GM19240 (cell line): ENCODE results near the gene AKIRIN2.

Experiments
- DNase-seq: peaks from one replicate; pipeline ENCODE4 v3.0.0; 2011; ENCODE audit warnings: low spot score; ENCODE audit not compliant: insufficient read length

The AKIRIN2 gene

DNA sequence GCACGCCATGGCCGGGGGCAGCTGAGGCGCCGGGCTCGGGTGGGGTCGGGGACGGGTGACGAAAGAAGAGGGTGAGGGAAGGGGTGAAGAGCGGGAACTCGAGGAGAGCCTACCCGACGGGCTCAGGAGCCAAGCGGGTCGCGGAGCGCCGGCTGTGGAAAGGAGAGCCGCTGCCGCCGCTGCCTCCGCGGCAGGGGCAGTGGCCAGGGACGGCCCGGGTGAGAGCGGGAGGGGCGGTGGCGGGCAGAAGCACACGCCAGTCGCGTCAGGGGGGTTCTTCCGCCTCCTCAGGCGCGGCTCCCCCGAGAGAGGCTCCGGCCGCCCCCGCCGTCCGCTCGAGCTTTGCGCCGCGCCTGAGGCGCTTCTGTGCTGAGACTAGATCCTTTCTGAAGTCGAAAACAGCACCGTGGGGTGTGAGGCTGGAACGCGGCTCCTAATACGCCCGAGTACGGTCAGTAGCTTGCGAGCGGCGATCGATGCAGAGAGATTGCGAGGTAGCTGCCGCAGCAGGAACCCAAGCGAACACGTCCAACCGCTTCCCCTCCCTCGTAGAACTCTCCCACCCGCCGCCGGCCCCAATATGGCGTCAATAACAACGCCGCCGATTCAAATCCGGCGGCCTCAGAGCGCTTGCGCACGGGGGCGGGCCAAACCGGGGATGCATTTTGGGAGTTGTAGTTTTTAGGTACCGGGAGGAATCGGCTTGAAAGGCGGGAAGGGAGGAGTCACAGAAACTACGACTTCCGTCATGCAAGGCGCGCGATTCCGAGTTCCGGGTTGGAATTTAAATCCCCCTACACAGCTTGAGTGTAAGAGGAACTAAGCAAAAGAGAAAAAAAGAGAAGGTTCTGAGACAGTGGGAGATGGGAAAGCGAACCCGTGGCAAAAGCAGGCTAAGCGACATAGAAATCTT, at the start of gene AKIRIN2:
TSS of gene AKIRIN2 (minus strand) at position 558 of the 913 bp plus-strand sequence. CDS start at position 9, 549 bp downstream.
- DNase-seq = peak; percentile 49

DNA sequence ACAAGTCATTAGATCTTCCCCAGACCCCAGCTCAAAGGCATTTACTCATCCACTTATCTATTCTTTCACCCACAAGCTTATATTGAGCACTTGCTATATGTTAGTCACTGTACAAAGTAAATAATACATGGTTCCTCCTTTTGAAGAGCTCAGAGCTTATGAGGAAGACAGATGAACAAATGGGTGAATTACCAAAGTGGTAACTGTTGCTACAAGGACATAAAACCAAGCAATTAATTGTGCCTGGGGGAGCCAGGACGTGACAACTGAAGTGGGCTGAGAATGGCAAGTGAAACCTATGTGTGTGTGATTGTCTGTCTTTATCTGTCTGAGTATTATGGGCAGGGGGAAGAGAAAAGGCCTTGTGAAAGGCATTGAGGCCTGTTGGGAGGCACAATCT, 45.6 kb upstream of the AKIRIN2 start:
- no peak for DNase-seq

DNA sequence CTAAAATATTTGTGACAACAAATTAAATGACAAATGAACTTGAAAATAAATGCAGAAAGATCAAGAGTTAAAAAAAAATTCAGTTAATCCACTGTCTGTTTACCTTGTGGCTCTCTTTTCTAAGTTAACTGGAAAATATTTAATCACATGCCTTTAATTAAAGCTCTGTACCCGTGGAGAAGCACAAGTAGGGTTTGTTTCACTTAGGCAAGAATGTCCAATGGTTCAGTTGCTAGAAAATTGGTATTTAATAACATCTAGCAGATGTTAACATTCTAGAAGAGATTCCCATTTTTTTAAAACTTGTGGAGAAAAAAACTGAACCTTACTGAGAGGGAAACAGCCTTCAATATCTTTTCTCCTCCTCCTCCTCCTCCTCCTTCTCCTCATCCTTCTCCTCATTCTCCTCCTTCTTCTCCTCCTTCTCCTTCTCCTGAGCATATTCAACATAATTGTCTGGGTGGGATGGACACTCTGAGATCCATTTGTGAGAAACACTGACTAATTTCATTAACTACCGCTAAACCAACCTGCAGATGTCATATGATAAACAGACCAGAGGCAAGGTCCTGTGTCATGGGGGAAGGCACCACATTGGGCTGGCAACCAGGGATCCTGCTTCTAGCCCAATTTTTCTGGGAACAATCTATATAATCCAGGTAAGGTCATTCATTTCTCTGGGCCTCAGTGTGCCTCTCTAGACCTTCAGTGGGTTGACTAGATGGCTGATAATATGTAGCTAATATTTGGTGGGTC, 44.1 kb upstream of the AKIRIN2 start:
- DNase-seq = no peak

DNA sequence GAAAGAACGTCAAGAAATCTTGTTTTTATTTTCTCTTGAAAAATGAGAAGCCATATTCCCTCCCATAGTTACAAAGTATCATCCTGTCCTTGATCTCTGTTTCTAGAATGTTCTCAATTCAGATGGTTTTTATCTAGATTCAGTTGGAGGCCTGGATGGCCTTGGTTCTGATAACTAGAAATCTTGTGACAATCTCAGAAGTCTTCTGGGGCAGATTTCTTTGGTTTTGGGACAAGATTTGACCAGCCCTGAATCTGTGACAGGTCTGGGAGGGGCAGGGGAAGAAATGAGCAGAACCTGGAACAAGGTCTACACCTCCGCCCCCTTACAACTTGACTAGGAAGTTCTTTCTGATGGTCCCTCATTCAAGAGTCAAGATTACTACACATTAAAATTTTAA, 41.4 kb upstream of the AKIRIN2 start:
- no peak for DNase-seq

DNA sequence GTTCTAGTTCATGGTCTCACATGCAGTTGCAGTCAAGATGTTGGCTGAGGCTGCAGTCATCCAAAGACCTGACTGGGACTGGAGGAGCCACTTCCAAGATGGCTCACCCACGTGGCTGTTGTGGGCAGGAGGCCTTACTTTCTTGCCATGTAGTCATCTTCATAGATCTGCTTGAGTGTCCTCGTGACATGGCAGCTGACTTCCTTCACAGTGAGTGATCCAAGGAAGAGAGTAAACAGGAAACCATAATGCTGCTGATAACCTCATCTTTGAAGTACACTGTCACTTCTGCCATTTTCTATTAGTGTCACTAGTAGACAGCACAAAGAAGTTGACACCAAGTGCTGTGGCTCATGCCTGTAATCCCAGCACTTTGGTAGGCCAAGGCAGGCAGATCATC, 40.1 kb upstream of the AKIRIN2 start:
- DNase-seq = no peak

DNA sequence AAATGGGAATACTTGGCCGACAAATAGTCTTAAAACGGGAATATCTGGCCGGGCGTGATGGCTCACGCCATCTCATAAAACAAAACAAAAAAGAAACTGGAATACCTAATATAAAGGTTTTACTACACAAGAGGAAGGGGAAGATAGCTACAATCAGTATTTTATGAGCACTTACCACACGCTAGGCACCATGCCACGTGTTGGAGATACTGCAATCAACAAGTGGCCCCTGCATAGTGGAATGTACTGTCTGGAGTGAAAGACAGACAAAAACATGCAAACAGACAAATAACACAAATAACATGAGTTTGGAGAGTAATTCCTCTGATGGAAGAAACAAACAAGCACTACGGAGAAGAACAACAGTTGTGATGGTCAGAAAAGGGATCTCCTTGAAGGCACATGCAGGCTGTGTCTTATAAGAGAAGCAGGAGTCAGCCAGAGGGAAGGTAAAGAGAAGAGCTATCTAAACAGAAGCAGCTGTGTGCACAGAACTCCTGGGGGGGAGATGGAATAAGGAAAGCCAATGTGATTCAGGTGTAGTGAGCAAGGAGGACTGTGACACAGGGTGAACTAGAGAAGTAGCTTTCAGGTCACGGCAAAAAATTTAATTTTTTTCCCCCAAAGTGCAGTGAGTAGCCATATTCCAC, 39.1 kb upstream of the AKIRIN2 start:
- no peak for DNase-seq

DNA sequence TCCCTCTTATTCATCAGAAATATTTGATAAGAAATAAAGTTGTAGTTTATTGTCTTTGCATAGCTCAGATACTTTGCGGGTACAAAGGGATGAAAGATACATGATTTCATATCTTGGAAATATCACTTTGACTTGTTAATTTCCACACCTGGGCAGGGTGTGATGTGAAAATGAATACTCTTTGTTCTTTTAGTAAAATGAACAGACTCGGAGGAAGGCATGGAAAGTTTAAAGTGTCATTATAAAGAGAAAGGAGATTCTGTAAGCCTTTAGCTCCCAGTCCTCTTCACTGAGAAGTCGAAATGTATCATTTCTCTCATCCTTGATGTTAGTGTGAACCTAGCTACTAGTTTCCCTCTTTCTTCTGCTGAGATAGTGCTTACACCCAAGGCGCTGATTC, 36.7 kb upstream of the AKIRIN2 start:
- DNase-seq = no peak

DNA sequence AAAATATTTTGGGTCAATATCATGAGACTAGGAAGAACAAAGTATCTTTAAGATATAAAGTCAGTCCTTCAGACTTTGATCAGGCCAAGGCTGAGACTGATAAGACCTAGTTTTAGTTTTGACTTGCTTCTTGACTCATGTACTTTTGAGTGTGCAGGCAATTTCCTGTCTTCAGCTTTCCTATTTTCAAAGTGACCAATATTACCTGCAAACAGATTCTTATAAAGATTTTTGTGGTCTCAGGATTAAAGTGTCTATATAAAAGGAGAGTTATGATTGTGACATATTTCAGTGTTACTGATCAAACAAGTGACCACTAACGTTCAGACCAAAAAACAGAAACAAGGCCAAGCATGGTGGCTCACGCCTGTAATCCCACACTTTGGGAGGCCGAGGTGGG, 36.0 kb upstream of the AKIRIN2 start:
- DNase-seq = no peak

DNA sequence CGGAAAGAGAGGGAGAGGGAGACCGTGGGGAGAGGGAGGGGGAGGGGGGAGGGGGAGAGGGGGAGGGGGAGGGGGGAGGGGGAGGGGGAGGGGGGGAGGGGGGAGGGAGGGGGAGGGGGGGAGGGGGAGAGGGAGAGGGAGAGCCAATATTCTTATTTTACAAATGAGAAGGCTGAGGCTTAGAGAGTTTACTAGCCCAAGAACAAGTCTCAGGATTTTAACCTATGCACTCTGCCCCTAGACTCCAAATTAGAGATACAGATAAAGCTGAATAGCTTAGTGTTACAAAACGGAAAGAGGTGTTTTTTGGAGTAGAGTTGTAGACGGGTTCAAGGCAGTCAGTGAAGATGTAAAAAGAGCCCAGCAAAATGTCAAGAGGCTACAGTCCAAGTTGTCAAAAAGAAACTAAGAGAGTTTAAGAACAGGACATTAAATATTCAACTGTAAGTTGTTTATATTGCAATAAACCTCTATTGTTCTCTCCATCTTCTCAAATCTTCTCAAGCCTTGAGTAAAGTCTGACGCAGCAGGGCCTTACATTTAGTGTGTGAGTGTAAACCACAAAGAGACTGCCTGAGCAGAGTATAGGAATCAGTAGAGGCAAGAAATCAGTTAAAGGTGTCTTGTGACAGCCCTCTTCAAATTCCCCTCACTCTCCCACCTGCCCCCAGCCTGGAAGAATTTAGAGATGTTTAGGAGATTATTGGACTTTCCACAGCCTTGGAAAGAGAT, 34.9 kb upstream of the AKIRIN2 start:
- DNase-seq = no peak

DNA sequence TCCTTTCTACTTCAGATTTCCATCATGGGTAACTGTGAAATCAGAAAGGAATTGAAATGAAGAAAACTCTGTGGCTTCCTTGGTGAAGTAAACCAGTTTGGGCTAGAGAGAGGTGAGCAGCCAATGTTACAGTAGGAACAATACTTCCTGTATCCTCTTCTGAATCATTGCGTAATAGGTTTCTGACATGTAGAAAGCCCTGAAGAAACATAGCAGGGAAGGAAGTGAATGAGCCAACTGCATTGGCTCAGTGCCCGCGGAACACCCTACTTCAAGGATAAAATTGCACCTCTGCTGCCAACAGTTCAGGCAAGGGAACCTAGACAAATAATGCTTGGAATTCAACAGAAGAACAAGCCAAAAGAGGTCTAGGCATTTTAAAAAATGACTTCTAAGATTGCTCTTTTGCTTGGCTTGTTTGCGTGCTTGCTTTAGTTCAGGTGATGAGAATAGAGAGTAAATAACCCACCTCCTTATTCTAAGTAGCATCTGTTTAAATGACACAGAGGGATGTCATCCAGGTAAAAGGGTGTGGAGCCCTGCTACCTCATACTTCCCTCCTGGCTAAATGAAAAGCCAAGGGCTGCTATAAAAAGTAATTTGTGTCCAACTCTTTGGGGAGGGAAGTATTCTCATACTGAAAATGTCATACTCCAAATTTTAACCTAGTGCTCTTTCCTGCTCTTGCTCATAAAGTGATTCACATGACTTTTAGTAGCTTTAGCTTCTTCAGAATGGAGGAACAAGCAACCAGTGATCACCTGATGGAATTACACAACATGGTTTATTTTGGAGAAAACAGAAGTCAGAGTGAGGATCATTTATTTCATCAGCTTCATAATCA, 30.0 kb upstream of the AKIRIN2 start:
- no peak for DNase-seq

DNA sequence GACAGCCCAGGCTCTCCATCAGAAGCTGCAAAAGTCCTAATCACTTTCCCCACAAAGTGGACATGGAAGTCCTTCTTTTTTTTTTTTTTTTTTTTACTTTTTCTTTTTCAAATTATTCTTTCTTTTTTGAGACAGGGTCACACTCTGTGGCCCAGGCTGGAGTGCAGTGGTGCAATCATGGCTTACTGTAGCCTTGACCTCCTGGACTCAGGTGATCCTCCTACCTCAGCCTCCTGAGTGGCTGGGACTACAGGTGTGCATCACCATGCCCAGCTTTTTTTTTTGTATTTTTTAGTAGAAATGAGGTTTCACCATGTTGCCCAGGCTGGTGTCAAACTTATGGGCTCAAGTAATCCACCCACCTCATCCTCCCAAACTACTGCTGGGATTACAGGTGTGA, 29.0 kb upstream of the AKIRIN2 start:
- no peak for DNase-seq

DNA sequence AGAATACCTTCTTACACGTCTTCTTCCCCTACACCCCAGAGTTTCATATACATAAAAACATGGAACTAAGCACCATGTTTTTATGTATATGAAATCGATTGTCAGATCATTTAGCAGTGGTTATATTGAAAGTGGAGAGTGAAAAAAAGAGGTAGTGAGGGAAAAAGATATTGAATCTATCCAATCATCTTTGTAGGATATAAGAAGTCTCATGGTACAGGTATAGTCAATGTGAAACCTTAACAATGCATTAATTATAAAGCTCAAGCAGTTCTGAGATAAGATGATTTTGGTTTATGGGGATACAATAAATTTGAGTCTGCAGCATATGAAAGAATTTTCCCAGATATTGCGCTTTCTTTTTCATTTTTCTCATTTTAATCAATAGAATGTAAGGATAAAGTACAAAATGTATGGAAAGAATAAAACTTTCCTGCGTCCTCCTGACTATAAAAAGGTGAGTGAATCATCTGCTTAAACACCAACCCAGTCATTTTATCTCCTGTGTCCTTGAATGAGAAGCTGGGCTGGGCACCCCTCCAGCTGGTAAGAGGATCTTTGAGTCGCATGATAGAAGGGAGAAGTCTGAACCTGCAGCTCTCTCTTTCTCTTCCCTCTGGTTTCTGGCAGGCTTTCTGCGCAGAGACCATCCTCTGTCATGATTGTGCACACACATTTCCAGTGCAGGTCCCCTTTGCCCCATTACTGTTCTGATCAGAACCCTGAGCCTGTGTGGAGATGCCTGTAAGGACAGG, 28.1 kb upstream of the AKIRIN2 start:
- no peak for DNase-seq

DNA sequence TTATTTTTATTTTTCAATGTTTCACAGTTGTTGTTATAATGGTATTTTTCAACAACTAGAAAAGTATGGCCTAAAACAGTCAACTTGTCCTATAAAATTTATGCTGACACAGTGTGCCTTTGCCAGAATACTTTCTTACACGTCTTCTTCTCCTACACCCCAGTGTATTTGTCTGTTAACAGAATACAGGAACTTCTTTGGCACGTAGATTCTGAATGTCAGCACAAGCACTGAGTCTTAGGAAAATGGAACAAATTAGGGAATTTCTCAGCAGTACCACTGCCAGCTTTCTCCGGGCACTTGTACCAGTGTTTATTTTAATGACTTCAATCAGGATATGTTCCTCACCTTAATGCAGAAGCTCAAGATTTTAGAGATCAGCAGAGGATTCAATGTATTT, 26.7 kb upstream of the AKIRIN2 start:
- DNase-seq = no peak

DNA sequence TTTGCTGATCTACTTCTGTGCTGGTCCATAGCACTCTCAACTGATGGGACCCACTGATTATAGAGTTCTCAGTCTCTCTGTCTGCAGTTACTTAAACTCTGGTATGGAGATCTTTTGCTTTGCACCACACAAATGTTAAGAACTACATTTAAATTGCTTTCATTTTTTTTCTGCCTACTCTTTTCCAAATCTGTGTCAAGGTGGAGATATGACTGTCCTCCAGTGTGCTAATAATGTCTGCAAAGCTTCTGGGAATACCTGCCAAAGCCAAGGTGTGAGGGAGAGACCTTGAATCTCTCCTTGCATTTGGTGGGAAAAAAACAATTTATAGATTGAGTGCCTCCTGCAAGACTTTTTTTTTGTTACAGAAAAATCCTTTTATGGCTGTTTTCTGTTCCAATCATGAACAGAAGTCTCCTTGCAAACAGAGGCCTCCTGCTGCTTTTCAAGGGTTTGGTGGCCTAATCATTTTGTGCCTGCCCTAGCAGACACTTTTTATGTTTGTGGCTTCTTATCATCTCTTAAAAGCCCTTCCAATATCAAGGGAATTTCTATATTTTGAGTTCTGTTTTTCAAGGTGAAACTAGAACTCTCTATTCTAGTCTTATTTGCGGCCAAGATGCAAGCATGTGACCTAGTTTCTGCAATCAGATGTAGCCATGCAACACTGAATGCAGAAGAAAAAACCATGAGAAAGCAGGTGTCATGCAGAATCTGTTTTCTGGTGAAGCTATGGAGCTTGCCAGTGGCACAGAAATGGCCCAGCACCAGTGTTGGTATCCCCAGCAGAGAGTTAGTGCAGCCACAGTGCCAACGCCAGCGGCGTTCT, 23.2 kb upstream of the AKIRIN2 start:
- no peak for DNase-seq

DNA sequence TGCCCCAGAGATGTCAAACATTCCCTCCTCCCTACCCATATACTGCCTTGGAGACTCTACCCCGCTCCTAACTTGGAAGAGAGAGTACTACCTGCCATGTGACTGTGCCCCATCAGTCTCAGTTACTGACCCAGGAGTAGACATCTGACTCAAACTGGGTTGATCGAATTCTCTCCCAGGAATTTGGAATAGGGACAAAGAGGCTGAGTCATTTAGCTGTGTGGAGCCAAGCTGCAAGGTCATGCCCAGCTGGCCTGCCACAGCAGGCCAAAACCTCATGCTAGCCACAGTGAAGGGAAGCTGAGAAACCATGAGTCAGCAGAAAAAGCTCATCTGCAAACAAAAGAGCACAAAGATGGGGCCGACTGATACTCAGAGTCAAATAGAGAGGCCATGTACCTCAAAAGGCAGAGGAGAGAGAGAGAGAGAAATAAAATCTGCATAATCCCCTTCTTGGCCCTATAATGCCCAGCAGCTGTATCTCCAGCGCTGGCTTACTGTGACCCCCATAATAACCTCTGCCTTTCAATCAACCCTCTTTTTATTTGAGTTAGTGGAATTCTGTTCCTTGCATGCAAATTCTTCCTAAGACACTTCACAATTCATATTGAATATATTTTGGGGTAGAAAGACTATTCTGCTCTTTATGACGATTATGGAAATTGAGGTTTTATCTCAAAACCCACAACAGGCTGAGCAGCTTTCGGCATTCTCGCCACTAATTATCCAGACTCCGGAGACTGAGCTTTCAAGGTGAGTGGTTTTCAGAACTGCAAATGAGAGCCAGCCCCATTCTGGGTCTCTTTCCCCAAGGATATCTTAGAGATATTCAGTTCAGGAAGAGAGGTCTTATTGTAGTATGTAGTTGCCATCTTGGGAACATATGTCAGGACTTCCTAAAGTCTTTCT, 21.4 kb upstream of the AKIRIN2 start:
- no peak for DNase-seq

DNA sequence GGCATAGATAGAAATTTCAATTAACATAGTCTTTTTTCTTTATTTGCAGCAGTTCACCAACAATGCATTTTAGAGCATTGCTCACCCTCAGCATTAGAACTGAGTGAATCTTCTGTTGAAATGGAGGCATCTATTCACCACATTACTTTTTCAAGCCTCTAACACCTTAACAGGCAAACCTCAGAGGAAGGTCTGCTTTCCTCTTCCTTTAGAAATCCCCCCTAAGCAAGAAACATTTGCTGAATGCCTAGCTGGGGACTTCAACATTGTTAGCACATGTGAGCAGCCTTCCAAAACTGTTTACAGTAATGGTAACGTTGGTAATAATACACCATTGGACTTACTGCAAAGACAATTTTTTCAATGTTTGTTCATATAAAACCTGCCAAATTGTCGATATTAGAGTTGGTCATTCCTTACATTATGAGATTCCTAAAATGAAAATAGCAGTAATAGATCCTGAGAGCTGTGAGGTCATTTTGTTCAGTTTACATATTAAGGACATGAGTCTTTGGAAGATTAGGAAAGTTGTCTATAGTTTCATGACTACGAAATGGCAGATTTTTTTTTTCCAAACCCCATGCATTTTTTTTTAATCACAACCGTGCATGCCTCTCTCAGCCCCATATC, 20.6 kb upstream of the AKIRIN2 start:
- no peak for DNase-seq

DNA sequence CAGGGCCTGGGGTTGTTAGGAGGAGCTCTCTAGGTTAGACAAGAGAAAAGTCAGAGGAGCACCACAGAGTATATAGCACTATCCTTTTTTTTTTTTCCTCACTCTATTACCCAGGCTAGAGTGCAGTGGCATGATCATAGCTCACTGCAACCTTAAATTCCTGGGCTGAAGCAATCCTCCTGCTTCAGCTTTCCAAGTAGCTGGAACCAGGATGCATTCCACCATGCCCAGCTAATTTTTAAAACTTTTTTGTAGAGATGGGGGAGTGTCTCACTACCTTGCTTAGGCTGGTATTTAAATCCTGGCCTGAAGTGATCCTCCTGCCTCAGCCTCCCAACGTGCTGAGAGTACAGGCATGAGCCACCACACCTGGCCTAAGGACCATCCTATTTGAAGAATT, 19.3 kb upstream of the AKIRIN2 start:
- DNase-seq = no peak
